ENCODE results near the gene ADIPOR2.

GRCh38 chr12:1791104-1791841, 100.4 kb downstream of the ADIPOR2 start:
- TF ChIP-seq CTCF (IDR thresholded peaks at IDR 0.05; ENCODE audit: borderline replicate concordance, extremely low read depth, low read length, poor library complexity, severe bottlenecking) (peak; percentile 85), EZH2 (IDR thresholded peaks at IDR 0.05; ENCODE audit: borderline replicate concordance, low read depth, low read length, severe bottlenecking) (no peak)

Measured in DND-41 (cell line).